CD4-positive, CD25-positive, alpha-beta regulatory T cell (primary cell): ENCODE data around the gene ZSWIM5. TPM values are rescaled to one million over a fixed set of nuclear protein-coding genes. Genes with fewer than 3 reads are reported as not detected.

Experiments
- ATAC-seq, 2 donors: fragments of 150-1000 bp; cut with Tn5 transposase; one replicate each; pipeline ENCODE4 v1.10.0; 2021; ENCODE audit warnings: low read depth in 2 of 2, moderate number of reproducible peaks in 2 of 2, moderate library complexity in 1 of 2
- DNase-seq, 3 donors: peaks; one replicate each; pipeline versions ENCODE4 v3.0.0 to v3.0.0-alpha.2; 2012 to 2022; ENCODE audit warnings: mixed read lengths in 1 of 3
- H3K27ac ChIP-seq: one replicate; pipeline ENCODE4 v1.7.0; 2013; ENCODE audit warnings: mild to moderate bottlenecking, low read length; ENCODE audit not compliant: insufficient read depth, poor library complexity, severe bottlenecking
- H3K27me3 ChIP-seq: one replicate; pipeline ENCODE4 v1.7.0; 2013; ENCODE audit warnings: low read length; ENCODE audit not compliant: control insufficient read depth, insufficient read depth
- H3K36me3 ChIP-seq: one replicate; pipeline ENCODE4 v1.7.0; 2013; ENCODE audit warnings: mild to moderate bottlenecking, low read length, moderate library complexity; ENCODE audit not compliant: control insufficient read depth, insufficient read depth
- H3K4me1 ChIP-seq: 2 replicates; pipeline ENCODE4 v1.7.0; 2013; ENCODE audit warnings: mild to moderate bottlenecking, low read length; ENCODE audit not compliant: insufficient read depth, control insufficient read depth, poor library complexity, severe bottlenecking
- H3K4me3 ChIP-seq: one replicate; pipeline ENCODE4 v1.7.0; 2013; ENCODE audit warnings: low read depth, mild to moderate bottlenecking, low read length, moderate library complexity
- H3K9me3 ChIP-seq, 2 experiments: 1 replicate in 1 of 2; 2 replicates in 1 of 2; pipeline ENCODE4 v1.7.0; 2013; ENCODE audit warnings: low read length in 2 of 2, mild to moderate bottlenecking in 1 of 2, moderate library complexity in 1 of 2; ENCODE audit not compliant: control insufficient read depth in 2 of 2
- H3K27ac Mint-ChIP-seq, 3 donors: one replicate each; pipeline ENCODE4 v1.8.0; 2020 to 2022; ENCODE audit warnings: mild to moderate bottlenecking in 3 of 3, mixed read lengths in 3 of 3, moderate library complexity in 2 of 3
- H3K27me3 Mint-ChIP-seq: one replicate; pipeline ENCODE4 v1.8.0; 2022; ENCODE audit warnings: mild to moderate bottlenecking, mixed read lengths
- H3K36me3 Mint-ChIP-seq: one replicate; pipeline ENCODE4 v1.8.0; 2020; ENCODE audit warnings: mixed read lengths
- H3K4me1 Mint-ChIP-seq, 4 donors: one replicate each; pipeline ENCODE4 v1.8.0; 2020 to 2022; ENCODE audit warnings: mixed read lengths in 4 of 4, mild to moderate bottlenecking in 1 of 4
- H3K4me3 Mint-ChIP-seq, 4 donors: one replicate each; pipeline ENCODE4 v1.8.0; 2020 to 2022; ENCODE audit warnings: mild to moderate bottlenecking in 4 of 4, mixed read lengths in 4 of 4, moderate library complexity in 3 of 4
- H3K9me3 Mint-ChIP-seq, 7 donors: one replicate each; pipeline ENCODE4 v1.8.0; 2020 to 2022; ENCODE audit warnings: mixed read lengths in 7 of 7, mild to moderate bottlenecking in 3 of 7, moderate library complexity in 2 of 7
- polyA plus RNA-seq, 4 donors: library from polyadenylated mRNA; unstranded; fragments of 300-500 nt; fragmentation: Illumina TruSeq; gene quantifications; one replicate each; pipeline ENCODE4 v1.2.3, GENCODE V29; 2021
- total RNA-seq: library from RNA; stranded (reverse); gene quantifications from one replicate; pipeline ENCODE4 v1.2.3, GENCODE V29; 2022

ZSWIM5 gene
- total and polyA plus RNA-seq, 5 donors from 2014 or later, result 0.09 to 0.23 (median 0.10) TPM; not detected in 1

DNA sequence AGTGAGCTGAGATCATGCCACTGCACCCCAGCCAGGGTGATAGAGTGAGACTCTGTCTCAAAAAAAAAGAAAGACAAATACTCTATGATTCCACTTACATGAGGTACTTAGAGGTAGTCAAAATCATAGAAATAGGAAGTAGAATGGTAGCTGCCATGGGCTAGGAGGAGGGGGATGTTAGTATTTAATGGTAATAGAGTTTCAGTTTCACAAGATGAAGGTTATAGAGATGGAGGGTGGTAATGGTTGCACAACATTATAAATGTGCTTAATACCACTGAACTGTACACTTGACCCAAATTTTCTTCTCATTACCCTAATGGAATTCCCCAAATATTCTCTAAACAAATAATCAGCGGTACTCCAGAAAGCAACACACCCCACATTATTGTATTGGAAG, 232.8 kb downstream of the ZSWIM5 start:
- peak overlapping the region; percentile 39 to 83 (median 76) for H3K27ac Mint-ChIP-seq
- peaks cover 48% of the 10 kb centered on the region for H3K36me3 Mint-ChIP-seq

DNA sequence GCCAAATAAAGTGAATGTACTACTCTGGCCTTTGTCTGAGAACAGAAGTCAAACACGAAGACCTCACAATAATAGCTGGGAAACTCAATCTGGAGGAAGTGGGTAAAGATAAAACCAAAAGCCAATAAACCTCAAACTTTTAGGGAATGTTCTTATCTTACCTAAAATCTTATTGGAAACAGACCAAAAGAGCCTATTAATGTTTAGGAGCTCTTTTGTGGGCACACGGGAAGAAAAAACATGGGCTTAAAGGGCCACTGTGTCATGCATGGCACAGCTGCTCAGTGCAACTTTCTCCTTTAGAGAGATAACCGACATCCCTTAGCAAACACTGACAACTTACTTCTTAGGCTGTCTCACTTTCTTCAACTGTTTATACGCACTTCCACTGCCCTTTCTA, 236.1 kb downstream of the ZSWIM5 start:
- Mint-ChIP-seq H3K4me3 (no peak overlapping the region), H3K4me1 (peaks cover 5 to 20% (median 12%) of the 10 kb centered on the region in 4 donors), H3K27me3 (no peaks in the 10 kb centered on the region), H3K27ac (no peak overlapping the region), H3K9me3 (no peaks in the 10 kb centered on the region), H3K36me3 (peaks cover 18% of the 10 kb centered on the region)
- no peak for DNase-seq
- peaks cover 3% of the 10 kb centered on the region for H3K4me1 ChIP-seq
- no peaks in the 10 kb centered on the region for H3K27me3 ChIP-seq
- no peak overlapping the region for H3K4me3 ChIP-seq
- H3K36me3 ChIP-seq, result peaks cover 5% of the 10 kb centered on the region
- H3K27ac ChIP-seq, result no peak overlapping the region
- ATAC-seq, result no peak
- no peaks in the 10 kb centered on the region for H3K9me3 ChIP-seq

More for the DNA sequence above, 232.8 kb downstream of the ZSWIM5 start:
- ATAC-seq, result no peak
- Histone ChIP-seq H3K36me3 (peaks cover 31% of the 10 kb centered on the region), H3K27me3 (no peaks in the 10 kb centered on the region), H3K27ac (no peak overlapping the region), H3K9me3 (no peaks in the 10 kb centered on the region), H3K4me1 (peaks cover 3% of the 10 kb centered on the region), H3K4me3 (no peak overlapping the region)
- DNase-seq, result peak in 1 of 3 donors; percentile 29
- Mint-ChIP-seq H3K4me3 (peak overlapping the region in 1 of 4 donors; percentile 18), H3K4me1 (peaks cover 12 to 20% (median 16%) of the 10 kb centered on the region in 4 donors), H3K27me3 (no peaks in the 10 kb centered on the region), H3K9me3 (peaks cover 0 to 6% (median 1%) of the 10 kb centered on the region in 7 donors)

Other genes starting within 250 kb of the ZSWIM5 start
- gene EIF2B3, start 220.0 kb downstream of the ZSWIM5 start, total RNA-seq, result 11.8 TPM
- gene EIF2B3, start 220.0 kb downstream of the ZSWIM5 start, polyA plus RNA-seq, result 10 to 100 TPM; 13.5 to 20.3 (median 16.2) TPM
- gene HECTD3, start 195.3 kb downstream of the ZSWIM5 start, total RNA-seq, result 58.4 TPM
- gene HECTD3, start 195.3 kb downstream of the ZSWIM5 start, polyA plus RNA-seq, result 10 to 100 TPM; 24.2 to 31.0 (median 27.5) TPM
- gene UROD, start 194.4 kb downstream of the ZSWIM5 start, total RNA-seq, result 49.5 TPM
- gene UROD, start 194.4 kb downstream of the ZSWIM5 start, polyA plus RNA-seq, result 10 to 100 TPM; 72.7 to 93.6 (median 82.5) TPM
- not detected for gene HPDL, start 120.3 kb upstream of the ZSWIM5 start, total RNA-seq
- 1 to 10 TPM in 2 of 4 donors, under 1 TPM in 1, not detected in 1; 0.39 to 1.2 (median 1.0) TPM for gene HPDL, start 120.3 kb upstream of the ZSWIM5 start, polyA plus RNA-seq
- gene TOE1, start 133.6 kb upstream of the ZSWIM5 start, total RNA-seq, result 48.7 TPM
- 10 to 100 TPM; 12.1 to 16.5 (median 14.7) TPM for gene TOE1, start 133.6 kb upstream of the ZSWIM5 start, polyA plus RNA-seq
- gene MUTYH, start 133.8 kb upstream of the ZSWIM5 start, total RNA-seq, result 75.2 TPM
- gene MUTYH, start 133.8 kb upstream of the ZSWIM5 start, polyA plus RNA-seq, result 10 to 100 TPM; 11.3 to 25.4 (median 19.7) TPM